NCI-H748 (cell line): Measurements from ENCODE around the gene RNF225.
"Not testable (repeated sequence)": the region's sequence is repeated elsewhere in the genome, so short reads cannot be mapped to it uniquely, and the experiment has no call there.

ENCODE experiments used
- DNase-seq: peaks from one replicate; lab custom pipeline; 2025; ENCODE audit not compliant: unreplicated experiment; lab: John Stamatoyannopoulos, UW

RNF225 gene

DNA sequence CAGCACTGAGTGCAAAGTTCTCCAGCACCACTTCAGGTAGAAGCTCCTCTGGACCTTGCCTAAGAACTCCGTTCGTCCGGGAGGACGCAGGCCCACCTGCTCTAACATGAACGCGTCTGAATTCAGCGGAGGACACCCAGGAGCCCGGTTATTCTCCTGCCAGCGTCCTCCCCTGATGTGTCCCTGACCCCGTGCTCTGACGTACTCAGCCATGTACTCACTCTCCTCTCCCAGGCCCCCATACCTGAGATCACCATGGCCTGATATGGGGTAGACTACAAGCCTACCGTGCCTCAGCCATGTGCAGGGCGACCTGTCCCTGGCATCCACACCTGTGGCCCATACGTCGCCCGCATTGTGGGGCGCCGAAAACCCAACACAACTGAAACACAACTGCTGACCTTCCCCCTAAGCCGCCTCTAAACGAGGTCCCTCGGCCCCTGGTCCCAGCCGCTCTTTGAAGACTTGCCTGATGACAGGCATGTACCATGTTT is 12.2 kb downstream of the RNF225 start:
- DNase-seq: peak; percentile 62

DNA sequence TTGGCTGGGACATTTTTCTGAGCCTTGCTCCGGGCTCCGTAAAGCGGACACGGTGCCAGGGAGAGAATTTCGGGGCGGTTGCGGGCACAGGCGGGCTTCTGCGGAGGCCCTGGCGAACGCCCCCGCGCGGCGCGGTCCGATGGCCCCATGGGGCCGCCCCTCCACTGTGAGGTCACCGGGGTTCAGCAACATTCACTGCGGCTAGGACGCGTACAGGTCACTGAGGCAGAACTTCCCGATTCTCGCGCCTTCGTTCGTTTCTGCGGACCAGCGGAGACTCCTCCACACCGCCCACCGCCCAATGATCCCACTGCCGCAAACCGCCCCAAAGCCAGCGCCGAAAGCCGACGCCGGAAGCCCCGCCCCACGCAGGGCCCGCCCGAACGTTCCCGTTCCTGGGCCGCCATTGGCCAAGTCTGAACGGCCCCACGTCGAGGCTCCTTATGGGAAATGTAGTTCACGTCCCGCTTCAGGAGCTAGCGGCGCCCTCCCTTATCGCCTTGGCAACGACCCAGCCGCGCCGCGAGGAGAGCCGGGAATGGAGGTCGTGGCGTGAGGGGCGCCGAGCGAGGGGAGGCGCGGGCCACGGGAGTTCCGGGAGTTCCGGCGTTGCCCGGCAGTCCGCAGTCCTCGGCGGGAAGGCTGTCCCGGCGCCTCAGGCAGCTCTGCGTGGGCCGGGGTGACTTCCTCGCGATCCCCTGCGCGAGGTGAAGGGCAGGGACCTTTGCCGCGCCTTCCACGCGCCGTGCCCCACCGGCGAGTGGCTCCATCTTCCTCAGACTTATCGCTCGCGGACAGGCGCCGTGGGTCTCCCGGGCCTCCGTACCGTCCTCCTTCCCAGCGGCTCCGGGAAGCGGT is 12.9 kb downstream of the RNF225 start, which contains the start of gene ZNF584:
TSS of gene ZNF584 (plus strand) at position 498 of the 858 bp plus-strand sequence. CDS start 499 bp downstream, outside the sequence.
- DNase-seq: peak; percentile 99

DNA sequence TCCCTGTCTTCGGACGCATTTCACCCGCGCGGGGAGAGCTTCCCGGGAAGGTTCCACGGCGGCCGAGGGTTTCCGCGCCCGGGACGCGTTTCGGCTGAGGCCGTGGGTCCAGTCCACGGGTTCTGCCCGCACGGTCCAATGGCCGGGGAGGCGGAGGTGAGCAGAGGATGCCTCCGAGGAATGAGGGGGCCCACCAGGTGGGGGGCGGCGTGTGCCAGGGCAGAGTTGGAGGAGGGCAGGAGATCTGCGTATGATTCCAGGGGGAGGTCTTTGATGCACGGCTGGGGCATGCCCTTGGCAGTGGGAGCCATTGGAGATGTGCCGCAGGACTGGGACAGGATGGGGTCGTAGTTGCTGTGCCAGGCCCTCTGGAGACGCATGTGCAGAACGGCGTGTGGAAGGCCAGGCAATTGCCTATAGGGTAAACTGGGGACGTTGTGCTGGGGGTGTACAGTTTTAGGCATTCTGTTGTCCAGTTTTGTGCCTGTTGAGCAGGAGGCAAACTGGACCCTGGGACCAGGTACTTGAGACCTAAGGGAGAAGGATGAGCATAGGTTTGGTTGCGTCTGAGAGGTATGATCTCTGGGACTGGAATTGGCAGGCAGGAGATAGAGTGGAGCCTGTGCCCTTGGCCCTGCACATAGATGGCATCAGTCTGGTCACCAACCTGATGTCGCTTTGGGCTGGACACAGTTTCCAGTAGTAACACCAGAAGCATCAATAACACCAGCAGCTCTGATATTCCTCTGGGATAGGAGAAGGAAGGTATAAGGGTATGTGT is 13.7 kb downstream of the RNF225 start:
- peak; percentile 68 for DNase-seq

DNA sequence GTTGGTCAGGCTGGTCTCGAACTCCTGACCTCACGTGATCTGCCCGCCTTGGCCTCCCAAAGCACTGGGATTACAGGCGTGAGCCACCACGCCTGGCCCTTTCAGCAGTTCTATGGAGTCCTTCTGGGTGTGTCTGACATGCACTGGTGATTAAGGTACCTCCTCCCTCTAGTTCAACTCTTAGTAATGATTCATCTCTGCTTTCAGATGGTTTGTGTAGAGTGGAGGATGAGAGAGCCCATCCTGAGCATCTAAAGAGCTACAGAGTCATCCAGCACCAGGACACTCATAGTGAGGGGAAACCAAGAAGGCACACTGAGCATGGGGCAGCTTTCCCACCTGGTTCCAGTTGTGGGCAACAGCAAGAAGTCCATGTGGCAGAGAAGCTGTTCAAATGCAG is 21.1 kb downstream of the RNF225 start:
- DNase-seq: no peak

DNA sequence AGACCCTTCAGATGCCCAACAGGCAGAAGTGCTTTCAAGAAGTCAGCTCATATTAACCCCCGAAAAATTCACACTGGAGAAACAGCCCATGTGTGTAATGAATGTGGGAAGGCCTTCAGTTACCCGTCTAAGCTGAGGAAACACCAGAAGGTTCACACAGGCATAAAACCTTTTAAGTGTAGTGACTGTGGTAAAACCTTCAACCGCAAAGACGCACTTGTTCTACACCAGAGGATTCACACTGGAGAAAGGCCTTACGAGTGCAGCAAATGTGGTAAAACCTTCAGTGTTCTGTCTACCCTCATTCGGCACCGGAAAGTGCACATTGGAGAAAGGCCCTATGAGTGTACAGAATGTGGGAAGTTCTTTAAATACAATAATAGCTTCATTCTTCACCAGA is 21.6 kb downstream of the RNF225 start:
- no peak for DNase-seq

DNA sequence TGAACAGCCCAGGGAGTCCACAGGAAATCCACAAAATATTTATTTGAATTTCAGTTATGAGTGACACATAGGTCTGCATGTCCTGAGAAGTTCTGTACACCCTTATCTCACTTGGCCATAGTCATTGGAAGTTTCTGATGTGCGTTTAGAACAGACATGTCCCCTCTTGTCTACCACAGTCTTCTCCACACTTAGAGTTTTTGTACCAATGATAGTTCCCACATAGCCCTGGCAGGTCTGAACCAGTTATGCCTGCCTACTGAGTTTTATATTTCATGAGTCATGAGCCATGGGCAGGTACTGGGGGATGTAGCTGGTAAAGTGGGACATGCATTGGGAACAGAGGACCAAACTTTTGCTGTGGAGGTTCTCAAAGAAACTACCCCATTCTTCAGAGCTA is 33.2 kb downstream of the RNF225 start:
- DNase-seq: no peak

DNA sequence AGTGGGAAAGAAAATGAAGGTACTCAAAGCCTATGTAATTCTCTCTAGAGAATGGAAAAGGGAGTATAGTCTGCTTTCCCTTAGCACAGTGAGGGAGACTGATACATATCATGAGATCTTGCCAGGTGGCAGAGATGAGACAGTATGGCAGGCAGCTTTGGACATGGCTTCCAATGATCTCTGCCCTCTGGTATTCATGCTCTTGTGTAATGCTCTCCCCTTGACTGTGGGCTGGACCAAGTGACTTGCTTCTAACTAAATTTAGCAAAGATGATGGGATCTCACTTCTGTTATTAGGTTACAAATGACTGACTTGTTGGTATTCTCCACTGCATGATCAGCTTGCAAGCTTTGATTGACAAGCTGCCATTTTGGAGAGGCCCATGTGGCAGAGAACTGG is 34.3 kb downstream of the RNF225 start:
- no peak for DNase-seq

DNA sequence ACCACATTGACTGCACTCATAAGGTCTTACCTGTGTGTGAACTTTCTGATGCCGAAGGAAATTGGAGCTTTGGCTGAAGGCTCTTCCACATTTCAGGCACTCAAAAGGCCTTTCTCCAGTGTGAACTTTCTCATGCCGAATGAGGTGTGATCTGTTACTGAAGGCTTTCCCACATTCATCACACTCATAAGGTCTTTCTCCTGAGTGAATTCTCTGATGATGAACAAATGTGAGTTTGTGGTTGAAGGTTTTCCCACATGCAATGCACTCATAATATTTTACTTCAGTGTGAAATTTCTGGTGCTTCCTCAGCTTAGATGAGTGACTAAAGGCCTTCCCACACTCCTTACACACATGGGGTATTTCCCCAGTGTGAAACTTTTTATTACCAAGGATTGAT is 38.8 kb downstream of the RNF225 start:
- DNase-seq: no peak

DNA sequence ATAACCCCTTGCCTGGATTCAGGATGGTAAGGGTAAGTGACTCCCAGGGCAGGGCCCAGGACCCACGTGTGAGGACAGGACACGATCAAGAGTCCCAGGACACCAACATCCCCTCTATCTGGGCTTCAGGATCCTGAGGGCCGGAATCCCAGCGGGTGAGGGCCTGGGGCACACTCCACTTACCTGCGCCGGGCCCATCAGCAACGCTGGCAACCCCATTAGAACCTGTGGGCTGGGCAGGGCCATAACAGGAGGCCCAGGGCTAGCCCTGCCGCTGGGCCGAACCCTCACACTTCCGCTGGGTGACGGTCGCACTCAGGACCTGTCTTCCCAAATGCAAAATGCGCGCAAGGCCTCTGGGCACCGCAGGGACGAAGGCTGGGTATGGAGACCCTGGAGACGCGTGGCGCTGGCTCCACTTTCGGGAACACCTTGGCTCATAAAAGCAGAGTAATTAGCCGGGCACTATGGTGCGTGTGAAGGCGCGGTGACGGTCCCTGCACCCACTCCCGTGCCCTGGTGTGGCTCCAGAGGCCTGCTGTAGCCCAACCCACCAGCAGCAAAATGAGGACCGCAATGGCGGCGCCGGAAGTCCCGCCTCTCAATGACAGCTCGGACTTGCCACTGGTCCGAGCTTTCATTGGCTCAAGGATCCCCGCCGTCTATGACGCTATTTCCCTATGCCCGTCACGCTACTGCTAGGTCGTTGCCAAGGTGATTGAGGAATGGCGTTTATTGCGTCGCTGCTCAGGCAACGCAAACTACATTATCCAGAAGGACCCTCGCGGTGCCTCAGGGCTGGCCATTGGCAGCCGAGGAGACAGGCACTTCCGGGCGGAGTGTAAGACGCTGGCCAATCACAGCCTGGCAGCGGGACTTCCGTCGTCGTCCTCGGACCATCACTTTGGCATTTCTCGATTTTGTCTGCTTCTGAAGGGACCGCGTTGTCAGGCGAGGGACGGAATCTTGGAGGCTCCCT is 44.4 kb downstream of the RNF225 start, which contains the start of gene ZNF132:
TSS of gene ZNF132 (minus strand) at position 578 of the 979 bp plus-strand sequence. CDS start at position 246, 332 bp downstream.
- DNase-seq: peak; percentile 100

DNA sequence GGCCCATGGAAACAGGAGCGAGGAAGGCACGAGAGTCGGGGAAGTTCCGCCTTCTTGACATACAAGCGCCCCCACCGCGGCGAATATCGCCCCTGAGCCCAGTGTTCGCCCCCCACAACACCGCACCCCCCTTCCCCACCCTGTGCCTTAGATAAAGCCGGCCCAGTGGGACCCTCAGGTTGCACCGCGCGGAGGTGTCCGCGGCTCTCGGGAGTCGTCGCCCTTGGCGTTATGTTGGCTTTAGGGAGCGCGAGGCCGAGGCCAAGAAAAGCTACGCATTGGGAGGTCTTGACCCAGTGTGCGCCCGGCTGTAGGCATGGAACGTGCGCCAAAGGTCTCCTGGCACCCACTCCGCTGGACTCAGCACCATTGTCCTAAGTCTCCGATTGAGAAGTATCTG is 45.1 kb downstream of the RNF225 start:
- peak; percentile 45 for DNase-seq

DNA sequence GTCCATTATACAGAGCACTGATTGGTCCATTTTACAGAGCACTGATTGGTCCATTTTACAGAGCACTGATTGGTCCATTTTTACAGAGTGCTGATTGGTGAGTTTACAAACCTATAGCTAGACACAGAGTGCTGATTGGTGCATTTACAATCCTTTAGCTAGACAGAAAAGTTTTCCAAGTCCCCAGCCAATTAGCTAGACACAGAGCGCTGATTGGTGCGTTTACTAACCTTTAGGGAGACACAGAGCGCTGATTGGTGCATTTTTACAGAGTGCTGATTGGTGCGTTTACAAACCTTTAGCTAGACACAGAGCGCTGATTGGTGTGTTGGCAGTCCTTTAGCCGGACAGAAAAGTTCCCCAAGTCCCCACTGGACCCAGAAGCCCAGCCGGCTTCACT is 47.5 kb downstream of the RNF225 start:
- not testable (repeated sequence) for DNase-seq
